Hepatocyte (in vitro differentiated cells): ENCODE measurements around the gene UBN1.

Experiments used
- CTCF ChIP-seq: fragments of 200-600 bp; sonication (generic); IDR thresholded peaks from 2 replicates; pipeline ENCODE4 v1.5.1; 2016; ENCODE audit warnings: antibody characterized with exemption, mild to moderate bottlenecking; ENCODE audit not compliant: poor library complexity
- EZH2 ChIP-seq: fragments of 200-600 bp; sonication (generic); IDR thresholded peaks from 2 replicates; pipeline ENCODE4 v1.6.1; 2016; ENCODE audit warnings: antibody characterized with exemption, mild to moderate bottlenecking, borderline replicate concordance
- EZH2phosphoT487 ChIP-seq: fragments of 200-600 bp; sonication (generic); IDR thresholded peaks from one replicate; pipeline ENCODE4 v1.6.1; 2018; ENCODE audit warnings: antibody characterized with exemption, mild to moderate bottlenecking, low read depth, moderate library complexity; ENCODE audit not compliant: unreplicated experiment, severe bottlenecking

- TF ChIP-seq CTCF (no peak), EZH2 (no peak), EZH2phosphoT487 (no peak)
Observed at GRCh38 chr16:4832698-4833343, 14.5 kb upstream of the UBN1 start.
